A549 (cell line): Measurements from ENCODE around the gene FAM131B.

Source experiments
- ATOH8 ChIP-seq: fragments of 250-450 bp; sonication (Bioruptor Pico); IDR thresholded peaks from 2 replicates; pipeline ENCODE4 v1.5.0; 2020; ENCODE audit warnings: low read depth, mild to moderate bottlenecking, moderate library complexity
- CTCF ChIP-seq: fragments of >200 bp; sonication (Bioruptor Twin); formaldehyde crosslinking; IDR thresholded peaks from 3 replicates; pipeline ENCODE4 v1.5.1; 2016
- EP300 ChIP-seq, 2 experiments: fragments of >200 bp; sonication (Bioruptor Twin); formaldehyde crosslinking; IDR thresholded peaks; 2 replicates in 1 of 2; 3 replicates in 1 of 2; pipeline ENCODE4 v1.6.1; 2016 to 2017
- HDAC2 ChIP-seq: fragments of 200-600 bp; sonication (generic); IDR thresholded peaks from 2 replicates; pipeline ENCODE4 v1.6.1; 2016
- HMGXB4 ChIP-seq: fragments of 250-450 bp; sonication (Bioruptor Pico); IDR thresholded peaks from 2 replicates; pipeline ENCODE4 v1.5.0; 2021; ENCODE audit warnings: mild to moderate bottlenecking, moderate library complexity, borderline replicate concordance
- MAFK ChIP-seq: fragments of 450-650 bp; IDR thresholded peaks from 2 replicates; pipeline ENCODE4 v1.6.1; 2014; ENCODE audit not compliant: partially characterized antibody
- POLR2A ChIP-seq: IDR thresholded peaks from 2 replicates; pipeline ENCODE4 v1.6.1; 2012; ENCODE audit warnings: mild to moderate bottlenecking, low read length
- RAD21 ChIP-seq, 2 experiments: fragments of >200 bp in 1 of 2; sonication (Bioruptor Twin) in 1 of 2; formaldehyde crosslinking in 1 of 2; IDR thresholded peaks in 1 of 2; conservative IDR thresholded peaks in 1 of 2; 2 replicates in 1 of 2; 3 replicates in 1 of 2; pipeline ENCODE4 v1.6.1; 2012 to 2018; ENCODE audit warnings: inconsistent platforms in 1 of 2
- ZFP36 ChIP-seq: fragments of 450-650 bp; IDR thresholded peaks from 2 replicates; pipeline ENCODE4 v1.6.1; 2014; ENCODE audit warnings: borderline replicate concordance; ENCODE audit not compliant: partially characterized antibody

- no peak for TF ChIP-seq EP300 (IDR thresholded peaks at IDR 0.05)
- no peak for TF ChIP-seq HDAC2
- no peak for TF ChIP-seq MAFK
- TF ChIP-seq CTCF, result peak; percentile 13; the same call in 2 of the 3 replicates
- TF ChIP-seq ATOH8 (CRISPR knock-in tag), result no peak
- TF ChIP-seq POLR2A, result no peak
- TF ChIP-seq ZFP36, result no peak
- TF ChIP-seq RAD21 (conservative IDR thresholded peaks at IDR 0.05 in 1 of 2, IDR thresholded peaks at IDR 0.05 in 1 of 2), result peak; percentile 11 to 27; a peak in 1 of 5 replicates
- TF ChIP-seq HMGXB4 (CRISPR knock-in tag), result no peak
Observed at GRCh38 chr7:143373255-143373794, 10.8 kb upstream of the FAM131B start.
